Activated gamma-delta T cell treated with Interleukin-2 at 50 U/mL for 16 hours (primary cell): Measurements from ENCODE around the gene SEC16A.

Experiments
- DNase-seq: peaks from one replicate; pipeline ENCODE4 v3.0.0-alpha.2; 2020

SEC16A gene

GRCh38 chr9:136484153-136485048, 1.6 kb upstream of the SEC16A start:
- DNase-seq = no peak

GRCh38 chr9:136483589-136484152, 831 bp upstream of the SEC16A start:
- peak; percentile 96 for DNase-seq

- peak; percentile 15 for DNase-seq
These were observed 621 bp downstream of the SEC16A start for GRCh38 chr9:136482046-136482792.

- DNase-seq = no peak
These were observed 1.3 kb downstream of the SEC16A start for GRCh38 chr9:136481558-136481957.

GRCh38 chr9:136476369-136477150, 6.3 kb downstream of the SEC16A start:
- no peak for DNase-seq

- no peak for DNase-seq
These were observed 7.6 kb downstream of the SEC16A start for GRCh38 chr9:136474974-136475865.

GRCh38 chr9:136474021-136474640, 8.7 kb downstream of the SEC16A start:
- DNase-seq = no peak

GRCh38 chr9:136473354-136473721, 9.5 kb downstream of the SEC16A start:
- no peak for DNase-seq

GRCh38 chr9:136472640-136473353, 10.0 kb downstream of the SEC16A start:
- no peak for DNase-seq

- no peak for DNase-seq
These were observed 10.9 kb downstream of the SEC16A start for GRCh38 chr9:136471802-136472487.

- no peak for DNase-seq
These were observed 11.9 kb downstream of the SEC16A start for GRCh38 chr9:136470792-136471469.

- DNase-seq = no peak
These were observed 12.5 kb downstream of the SEC16A start for GRCh38 chr9:136470356-136470755.

GRCh38 chr9:136467766-136468165, 15.1 kb downstream of the SEC16A start:
- no peak for DNase-seq

GRCh38 chr9:136466155-136466541, 16.7 kb downstream of the SEC16A start:
- no peak for DNase-seq

- DNase-seq = no peak
These were observed 17.2 kb downstream of the SEC16A start for GRCh38 chr9:136465500-136466154.

- no peak for DNase-seq
These were observed 18.6 kb downstream of the SEC16A start for GRCh38 chr9:136464241-136464640.

GRCh38 chr9:136463578-136463977, 19.3 kb downstream of the SEC16A start:
- DNase-seq = no peak

- DNase-seq = no peak
These were observed 20.2 kb downstream of the SEC16A start for GRCh38 chr9:136462664-136463063.

- no peak for DNase-seq
These were observed 22.0 kb downstream of the SEC16A start for GRCh38 chr9:136460772-136461325.
